Gastroesophageal sphincter (tissue), 4 donors: Measurements from ENCODE around the gene DBN1. TPM values are rescaled to one million over a fixed set of nuclear protein-coding genes. Genes with fewer than 3 reads are reported as not detected.

Source experiments
- ATAC-seq: fragments of 150-250 bp; one replicate; pipeline ENCODE4 v1.9.1; 2016; ENCODE audit warnings: mild to moderate bottlenecking, moderate library complexity
- H3K27ac ChIP-seq, 4 donors: fragments of 200-600 bp; sonication (generic) in 3 of 4; 1 replicate in 3 of 4; 2 replicates in 1 of 4; pipeline ENCODE4 v1.5.1; 2016 to 2019
- H3K27me3 ChIP-seq: fragments of 200-600 bp; sonication (generic); one replicate; pipeline ENCODE4 v1.5.1; 2019
- H3K36me3 ChIP-seq, 2 donors: fragments of 200-600 bp; sonication (generic); one replicate each; pipeline ENCODE4 v1.5.1; 2019; ENCODE audit warnings: control low read depth in 1 of 2
- H3K4me1 ChIP-seq, 3 donors: fragments of 200-600 bp; sonication (generic); 1 replicate in 2 of 3; 2 replicates in 1 of 3; pipeline ENCODE4 v1.5.1; 2016 to 2019; ENCODE audit warnings: control low read depth in 2 of 3
- H3K4me3 ChIP-seq, 2 donors: fragments of 200-600 bp; sonication (generic); one replicate each; pipeline ENCODE4 v1.5.1; 2019; ENCODE audit warnings: mild to moderate bottlenecking in 1 of 2, moderate library complexity in 1 of 2
- H3K9me3 ChIP-seq, 3 donors: fragments of 200-600 bp; sonication (generic); one replicate each; pipeline ENCODE4 v1.5.1; 2017 to 2019; ENCODE audit warnings: control low read depth in 2 of 3
- EP300 ChIP-seq: sonication (generic); formaldehyde crosslinking; IDR thresholded peaks from one replicate; pipeline ENCODE4 v1.6.1; 2017; ENCODE audit warnings: antibody characterized with exemption, mild to moderate bottlenecking
- POLR2A ChIP-seq, 2 donors: fragments of 450-650 bp; IDR thresholded peaks; one replicate each; pipeline ENCODE4 v1.6.1; 2017; ENCODE audit warnings: antibody characterized with exemption in 2 of 2, mild to moderate bottlenecking in 2 of 2, moderate library complexity in 1 of 2
- POLR2AphosphoS5 ChIP-seq: sonication (generic); formaldehyde crosslinking; IDR thresholded peaks from one replicate; pipeline ENCODE4 v1.6.1; 2017; ENCODE audit warnings: antibody characterized with exemption
- WGBS, 2 donors: methylation state at CpG; one replicate each; pipeline ENCODE4 v1.1.5; 2018; ENCODE audit warnings: low coverage in 1 of 2; 5-methylcytosine and 5-hydroxymethylcytosine counted together
- total RNA-seq, 4 donors: library from RNA; depleted of rRNA; stranded (reverse); fragments of >200 nt; gene quantifications; one replicate each; pipeline ENCODE4 v1.1.0, GENCODE V29; 2016
- TF ChIP-seq, protein P1 (sequence below), 4 experiments: fragments of 200-600 bp in 2 of 4; fragments of 450-650 bp in 2 of 4; sonication (generic) in 1 of 4; IDR thresholded peaks; one replicate each; pipeline ENCODE4 v1.5.1; 2017 to 2019; ENCODE audit warnings: antibody characterized with exemption in 4 of 4, mild to moderate bottlenecking in 2 of 4, moderate library complexity in 2 of 4

DBN1 gene
- total RNA-seq, 4 donors from 2014 or later: 87.1 to 154 (median 124) TPM

DNA sequence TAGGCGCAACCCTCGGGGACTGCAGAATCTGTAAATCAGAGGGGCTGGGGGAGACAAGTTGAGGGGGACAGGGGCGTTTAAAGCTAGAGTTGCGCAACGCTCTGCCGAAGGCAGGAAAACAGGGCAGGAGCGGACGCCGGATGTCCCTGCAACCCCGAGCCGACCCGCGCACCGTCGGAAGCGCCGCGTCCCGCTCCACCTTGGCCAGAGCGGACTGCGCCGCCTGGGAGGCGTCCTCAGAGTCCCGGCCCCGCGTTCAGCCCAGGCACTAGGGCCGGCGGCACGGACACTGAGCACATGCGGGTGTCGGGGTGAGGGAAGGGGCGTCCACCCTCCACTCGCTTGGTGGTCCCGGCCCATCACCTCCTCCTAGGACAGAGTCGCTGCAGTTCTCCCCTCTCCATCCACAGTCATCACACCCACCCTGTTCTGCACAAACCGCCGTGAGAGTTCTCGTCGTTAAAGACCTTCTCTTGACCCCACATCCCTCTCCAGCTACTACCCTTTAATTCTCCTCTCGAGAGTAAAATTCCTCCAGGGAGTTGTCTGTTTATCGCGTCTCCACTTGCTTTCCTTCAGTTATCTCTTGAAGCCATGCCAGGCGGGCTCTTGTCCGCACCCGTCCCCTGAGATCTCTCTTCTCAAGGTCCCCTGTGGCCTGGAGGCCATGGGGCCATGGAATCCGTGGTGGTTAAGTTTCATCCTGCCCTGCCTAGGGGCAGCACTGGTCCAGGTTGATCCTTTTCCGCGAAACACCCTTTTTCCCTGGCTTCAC, 24.8 kb upstream of the DBN1 start:
- peak overlapping the region; percentile 18 to 97 for H3K4me3 ChIP-seq
- no peaks in the 10 kb centered on the region for H3K9me3 ChIP-seq
- WGBS, 2 donors: 28 to 37% methylated on average over 7 to 12 of the region's 48 CpGs
- no peak for TF ChIP-seq POLR2A (IDR thresholded peaks at IDR 0.05)
- TF ChIP-seq, protein P1, sequence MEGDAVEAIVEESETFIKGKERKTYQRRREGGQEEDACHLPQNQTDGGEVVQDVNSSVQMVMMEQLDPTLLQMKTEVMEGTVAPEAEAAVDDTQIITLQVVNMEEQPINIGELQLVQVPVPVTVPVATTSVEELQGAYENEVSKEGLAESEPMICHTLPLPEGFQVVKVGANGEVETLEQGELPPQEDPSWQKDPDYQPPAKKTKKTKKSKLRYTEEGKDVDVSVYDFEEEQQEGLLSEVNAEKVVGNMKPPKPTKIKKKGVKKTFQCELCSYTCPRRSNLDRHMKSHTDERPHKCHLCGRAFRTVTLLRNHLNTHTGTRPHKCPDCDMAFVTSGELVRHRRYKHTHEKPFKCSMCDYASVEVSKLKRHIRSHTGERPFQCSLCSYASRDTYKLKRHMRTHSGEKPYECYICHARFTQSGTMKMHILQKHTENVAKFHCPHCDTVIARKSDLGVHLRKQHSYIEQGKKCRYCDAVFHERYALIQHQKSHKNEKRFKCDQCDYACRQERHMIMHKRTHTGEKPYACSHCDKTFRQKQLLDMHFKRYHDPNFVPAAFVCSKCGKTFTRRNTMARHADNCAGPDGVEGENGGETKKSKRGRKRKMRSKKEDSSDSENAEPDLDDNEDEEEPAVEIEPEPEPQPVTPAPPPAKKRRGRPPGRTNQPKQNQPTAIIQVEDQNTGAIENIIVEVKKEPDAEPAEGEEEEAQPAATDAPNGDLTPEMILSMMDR (IDR thresholded peaks at IDR 0.05): peak in 1 of 4 experiments; percentile 7
- H3K36me3 ChIP-seq: peaks cover 0 to 4% of the 10 kb centered on the region in 2 donors
- H3K27ac ChIP-seq: peak overlapping the region; percentile 15 to 99 (median 99)
- H3K4me1 ChIP-seq: peaks cover 5 to 61% (median 46%) of the 10 kb centered on the region in 3 donors
- peak; percentile 17 for ATAC-seq
- H3K27me3 ChIP-seq: no peaks in the 10 kb centered on the region

DNA sequence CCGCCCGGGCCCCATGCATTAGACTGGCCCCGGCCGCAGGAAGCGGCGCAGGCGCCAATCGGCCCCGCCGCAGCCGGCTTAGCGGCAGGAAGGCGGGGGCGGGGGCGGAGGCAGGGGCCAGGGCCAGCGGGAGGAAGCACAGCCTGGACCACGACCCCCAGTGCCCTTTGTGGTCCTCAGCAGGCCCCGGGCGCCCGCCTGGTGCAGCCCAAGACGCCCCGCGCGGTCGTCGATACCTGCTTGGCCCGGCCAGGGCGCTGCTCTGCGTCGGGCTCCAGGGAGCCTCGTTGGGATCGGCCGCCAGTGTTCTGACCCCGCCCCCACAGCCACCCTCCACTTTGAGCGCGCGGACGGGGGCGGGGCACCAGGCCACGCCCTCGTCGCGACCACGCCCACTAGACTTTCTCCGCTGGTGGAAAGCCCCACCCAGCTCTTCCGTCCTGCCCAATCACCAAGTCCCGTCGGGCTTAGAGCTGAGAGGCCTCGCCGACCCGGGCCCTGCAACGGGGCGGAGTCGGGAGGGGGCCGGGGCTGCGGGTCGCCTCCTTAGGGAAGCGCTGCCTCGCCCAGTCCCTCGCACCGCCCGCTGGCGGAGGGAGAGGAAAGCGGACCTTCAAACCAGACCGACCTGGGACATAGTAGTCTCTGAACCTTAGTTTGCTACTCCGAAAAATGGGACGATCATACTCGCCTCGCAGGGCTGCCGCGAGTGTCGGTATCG, 24.0 kb upstream of the DBN1 start, which contains the start of gene PDLIM7:
Gene PDLIM7, minus strand, starts transcription at position 313 of the 721 bp plus-strand sequence. CDS start 1,092 bp downstream, outside the sequence.
- Histone ChIP-seq H3K27me3 (no peaks in the 10 kb centered on the region), H3K9me3 (no peaks in the 10 kb centered on the region), H3K27ac (peak within 1 kb of the TSS; percentile 96 to 99 (median 99)), H3K36me3 (peaks cover 0 to 6% of the 10 kb centered on the region in 2 donors), H3K4me3 (peak within 1 kb of the TSS; percentile 80 to 97), H3K4me1 (peaks cover 5 to 69% (median 53%) of the 10 kb centered on the region in 3 donors)
- WGBS, 2 donors: 0% methylated on average over 12 of the region's 73 CpGs; no CpG with 5 or more reads in 1 of the 2 donors
- TF ChIP-seq, protein P1 (IDR thresholded peaks at IDR 0.05): peak in 3 of 4 experiments; percentile 15 to 35 (median 32)
- TF ChIP-seq EP300 (no peak), POLR2AphosphoS5 (peak; percentile 96), POLR2A (IDR thresholded peaks at IDR 0.05) (peak; percentile 98)
- peak; percentile 83 for ATAC-seq

- no peaks in the 10 kb centered on the region for H3K27me3 ChIP-seq
- no peaks in the 10 kb centered on the region for H3K9me3 ChIP-seq
- peak overlapping the region; percentile 80 to 97 for H3K4me3 ChIP-seq
- no CpG with 5 or more reads among the region's 29 CpGs for WGBS, 2 donors
- H3K36me3 ChIP-seq: peaks cover 0 to 12% of the 10 kb centered on the region in 2 donors
- H3K27ac ChIP-seq: peak overlapping the region; percentile 96 to 99 (median 99)
- ATAC-seq: peak; percentile 51
- H3K4me1 ChIP-seq: peaks cover 5 to 75% (median 60%) of the 10 kb centered on the region in 3 donors
- peak; percentile 31 to 46 for TF ChIP-seq POLR2A (IDR thresholded peaks at IDR 0.05)
- peak; percentile 81 for TF ChIP-seq POLR2AphosphoS5
- TF ChIP-seq, protein P1 (IDR thresholded peaks at IDR 0.05): no peak
- TF ChIP-seq EP300: no peak
Measured at GRCh38 chr5:177496727-177497291, 23.4 kb upstream of the DBN1 start.

DNA sequence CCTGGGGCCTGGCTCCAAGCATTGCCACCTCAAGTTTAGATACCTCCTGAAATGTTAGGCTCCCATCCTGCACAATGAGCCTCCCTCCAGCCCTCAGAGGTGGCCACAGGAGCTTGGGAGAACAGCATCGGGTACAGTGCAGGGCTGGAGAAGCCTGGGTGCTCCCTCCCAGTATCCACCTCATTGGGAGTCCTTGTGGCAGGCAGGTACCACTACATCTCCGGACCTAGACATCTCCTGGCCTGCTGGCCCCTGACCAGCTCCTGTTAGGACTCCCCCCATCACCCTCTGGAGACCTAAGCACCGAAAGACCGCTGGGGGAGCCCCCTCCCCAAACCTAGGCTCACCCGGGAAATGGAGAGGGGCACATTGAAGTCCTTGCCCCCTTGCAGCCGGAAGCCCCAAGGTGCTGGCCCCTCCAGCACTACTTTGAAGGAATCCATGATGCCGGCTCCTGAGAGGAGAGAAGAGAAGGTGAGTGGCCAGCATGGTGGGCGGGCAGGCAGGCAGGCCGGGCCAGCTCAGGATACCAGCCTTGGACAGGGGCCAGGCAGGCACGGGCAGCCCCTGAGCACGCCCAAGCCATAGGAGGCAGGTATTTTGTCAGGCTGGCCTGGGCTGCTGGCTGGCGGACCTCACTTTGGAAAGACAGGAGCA, 22.8 kb upstream of the DBN1 start:
- WGBS, 2 donors: no CpG with 5 or more reads among the region's 12 CpGs
- no peaks in the 10 kb centered on the region for H3K27me3 ChIP-seq
- H3K36me3 ChIP-seq: peaks cover 0 to 18% of the 10 kb centered on the region in 2 donors
- no peak for TF ChIP-seq EP300
- TF ChIP-seq, protein P1 (IDR thresholded peaks at IDR 0.05): peak in 3 of 4 experiments; percentile 25 to 64 (median 42)
- no peak for ATAC-seq
- no peaks in the 10 kb centered on the region for H3K9me3 ChIP-seq
- peak overlapping the region; percentile 80 to 97 for H3K4me3 ChIP-seq
- peak overlapping the region; percentile 96 to 99 (median 99) for H3K27ac ChIP-seq
- H3K4me1 ChIP-seq: peaks cover 5 to 80% (median 65%) of the 10 kb centered on the region in 3 donors
